SK-N-SH (cell line): ENCODE results near the gene MTF2. TPM values are rescaled to one million over a fixed set of nuclear protein-coding genes. Genes with fewer than 3 reads are reported as not detected.

Source experiments
- CTCF ChIA-PET: fragments of 300-600, 350-600 bp; formaldehyde crosslinking; extraction: SDS; loops from one replicate; lab custom pipeline; 2021; lab: Yijun Ruan, JAX
- POLR2A ChIA-PET: fragments of 350-600 bp; sonication (Branson Sonifier 250); formaldehyde crosslinking; extraction: SDS; loops from one replicate; lab custom pipeline; 2020; ENCODE audit warnings: antibody characterized with exemption, inconsistent platforms; lab: Yijun Ruan, JAX
- DNase-seq: peaks from one replicate; pipeline ENCODE4 v3.0.0; 2012
- H2AFZ ChIP-seq: fragments of 200-600 bp; sonication (generic); 2 replicates; pipeline ENCODE4 v1.8.1; 2016; ENCODE audit warnings: antibody characterized with exemption, mild to moderate bottlenecking, low read depth
- H3F3A ChIP-seq: fragments of 200-600 bp; sonication (generic); replicated peaks from 2 replicates; pipeline ENCODE3; 2016; ENCODE audit warnings: antibody characterized with exemption, mild to moderate bottlenecking; ENCODE audit not compliant: insufficient read depth
- H3K27ac ChIP-seq, 2 experiments: fragments of 200-500 bp in 1 of 2; fragments of 200-600 bp in 1 of 2; sonication (Bioruptor generic) in 1 of 2; sonication (generic), shearing (Covaris generic) in 1 of 2; 2 replicates each; pipeline versions ENCODE4 v1.5.1 to v1.6.1; 2014 to 2016; ENCODE audit warnings: low read depth in 2 of 2, inconsistent platforms in 1 of 2, low read length in 1 of 2, mild to moderate bottlenecking in 1 of 2, mixed read lengths in 1 of 2
- H3K27me3 ChIP-seq: fragments of 200-600 bp; sonication (generic), shearing (Covaris generic); 2 replicates; pipeline ENCODE4 v1.6.1; 2016; ENCODE audit warnings: mixed run types; ENCODE audit not compliant: insufficient read depth
- H3K36me3 ChIP-seq, 2 experiments: fragments of 200-500 bp in 1 of 2; fragments of 200-600 bp in 1 of 2; sonication (Bioruptor generic) in 1 of 2; sonication (generic) in 1 of 2; replicated peaks in 1 of 2; 2 replicates each; pipeline versions ENCODE3 to v1.5.1; 2014 to 2016; ENCODE audit warnings: low read length in 1 of 2, mild to moderate bottlenecking in 1 of 2; ENCODE audit not compliant: insufficient read depth in 2 of 2, control insufficient read depth in 1 of 2
- H3K4me1 ChIP-seq, 2 experiments: fragments of 200-500 bp in 1 of 2; fragments of 200-600 bp in 1 of 2; sonication (Bioruptor generic) in 1 of 2; sonication (generic), shearing (Covaris generic) in 1 of 2; 2 replicates each; pipeline versions ENCODE4 v1.5.1 to v1.6.1; 2014 to 2016; ENCODE audit warnings: low read depth in 1 of 2, low read length in 1 of 2, mixed run types in 1 of 2; ENCODE audit not compliant: insufficient read depth in 2 of 2, control insufficient read depth in 1 of 2
- H3K4me2 ChIP-seq: fragments of 200-600 bp; sonication (generic), shearing (Covaris generic); 2 replicates; pipeline ENCODE4 v1.6.1; 2017; ENCODE audit warnings: mixed run types
- H3K4me3 ChIP-seq, 2 experiments: fragments of 200-500 bp in 1 of 2; fragments of 200-600 bp in 1 of 2; sonication (Bioruptor generic) in 1 of 2; sonication (generic), shearing (Covaris generic) in 1 of 2; 2 replicates each; pipeline versions ENCODE4 v1.5.1 to v1.8.1; 2014 to 2016; ENCODE audit warnings: low read depth in 2 of 2, inconsistent platforms in 1 of 2, low read length in 1 of 2, mild to moderate bottlenecking in 1 of 2, mixed read lengths in 1 of 2, moderate library complexity in 1 of 2
- H3K79me2 ChIP-seq: fragments of 200-600 bp; sonication (generic); 2 replicates; pipeline ENCODE4 v1.8.1; 2017; ENCODE audit warnings: mild to moderate bottlenecking; ENCODE audit not compliant: insufficient read depth
- H3K9ac ChIP-seq: fragments of 200-600 bp; sonication (generic); 2 replicates; pipeline ENCODE4 v1.6.1; 2017; ENCODE audit warnings: mixed run types
- H3K9me2 ChIP-seq: fragments of 200-600 bp; sonication (generic); 2 replicates; pipeline ENCODE4 v1.6.1; 2017; ENCODE audit warnings: mixed run types
- H3K9me3 ChIP-seq: fragments of 200-600 bp; sonication (generic); 2 replicates; pipeline ENCODE4 v1.6.1; 2017; ENCODE audit warnings: mixed run types, mild to moderate bottlenecking, moderate library complexity
- H4K20me1 ChIP-seq: fragments of 200-600 bp; sonication (generic); 2 replicates; pipeline ENCODE4 v1.6.1; 2017; ENCODE audit warnings: mild to moderate bottlenecking, mixed run types; ENCODE audit not compliant: insufficient read depth
- CHD2 ChIP-seq: fragments of 150-350 bp; IDR thresholded peaks from 2 replicates; pipeline ENCODE4 v1.6.1; 2018; ENCODE audit warnings: low read length; ENCODE audit not compliant: partially characterized antibody
- EP300 ChIP-seq, 2 experiments: IDR thresholded peaks; 2 replicates each; pipeline versions ENCODE4 v1.4.0 to v1.6.1; 2012; ENCODE audit warnings: borderline replicate concordance in 1 of 2, low read depth in 1 of 2, low read length in 1 of 2
- FOSL2 ChIP-seq: IDR thresholded peaks from 2 replicates; pipeline ENCODE4 v1.4.0; 2012; ENCODE audit warnings: low read depth, mild to moderate bottlenecking, moderate library complexity, borderline replicate concordance
- FOXJ3 ChIP-seq: sonication (generic); formaldehyde crosslinking; IDR thresholded peaks from 2 replicates; pipeline ENCODE4 v1.5.1; 2020; ENCODE audit warnings: mild to moderate bottlenecking, missing genetic modification reagents
- FOXM1 ChIP-seq: IDR thresholded peaks from 2 replicates; pipeline ENCODE4 v1.4.0; 2012; ENCODE audit warnings: low read depth, mild to moderate bottlenecking
- GABPA ChIP-seq: IDR thresholded peaks from 2 replicates; pipeline ENCODE4 v1.4.0; 2012; ENCODE audit warnings: low read depth, mild to moderate bottlenecking
- MEF2A ChIP-seq: IDR thresholded peaks from 2 replicates; pipeline ENCODE4 v1.4.0; 2012; ENCODE audit warnings: low read depth, borderline replicate concordance
- NRF1 ChIP-seq: IDR thresholded peaks from 2 replicates; pipeline ENCODE4 v1.6.1; 2012; ENCODE audit warnings: low read depth, mild to moderate bottlenecking, low read length
- POLR2AphosphoS5 ChIP-seq: IDR thresholded peaks from 2 replicates; pipeline ENCODE4 v1.6.1; 2012; ENCODE audit warnings: low read depth, low read length
- RAD21 ChIP-seq: IDR thresholded peaks from 2 replicates; pipeline ENCODE4 v1.6.1; 2012; ENCODE audit warnings: mild to moderate bottlenecking, low read length
- RXRA ChIP-seq: IDR thresholded peaks from 2 replicates; pipeline ENCODE4 v1.4.0; 2012; ENCODE audit warnings: low read depth, mild to moderate bottlenecking, borderline replicate concordance
- TAF1 ChIP-seq: IDR thresholded peaks from 2 replicates; pipeline ENCODE4 v1.6.1; 2012; ENCODE audit warnings: low read depth, mild to moderate bottlenecking, low read length, moderate library complexity, borderline replicate concordance
- WGBS: methylation state at CpG from one replicate; pipeline ENCODE4 v1.1.6; 2017; ENCODE audit warnings: low lambda C conversion rate; 5-methylcytosine and 5-hydroxymethylcytosine counted together
- polyA plus RNA-seq, 3 experiments: library from polyadenylated mRNA; depleted of rRNA; stranded (reverse); fragments of >200 nt; gene quantifications; 2 replicates each; pipeline ENCODE4 v1.2.3, GENCODE V29; 2012

Gene MTF2
- polyA plus RNA-seq, 1 of the 3 experiments (the other 2 are of a cell fraction): 11.9 TPM

- TF ChIP-seq FOXJ3 (CRISPR knock-in tag): no peak
- no peak for TF ChIP-seq POLR2AphosphoS5
- TF ChIP-seq CHD2: no peak
Measured at GRCh38 chr1:93140106-93140505, 61.0 kb downstream of the MTF2 start (continued).

GRCh38 chr1:93142161-93142560, 63.1 kb downstream of the MTF2 start:
- no peaks in the 10 kb centered on the region; a peak in 2 of 4 replicates for H3K4me1 ChIP-seq
- no peak overlapping the region for H3K27ac ChIP-seq
- ChIA-PET POLR2A (no interaction called here), CTCF (interaction anchor here (1.0 kb wide), 1 partner anchor 8 kb away, joined by 3 read pairs; no protein-coding TSS in a partner anchor)
- H3K9ac ChIP-seq: no peak overlapping the region
- DNase-seq: no peak
- peaks cover 19% of the 10 kb centered on the region for H3F3A ChIP-seq
- H3K9me2 ChIP-seq: no peaks in the 10 kb centered on the region
- WGBS: 98% methylated on average over 2 of the region's 2 CpGs
- TF ChIP-seq FOXM1: no peak
- TF ChIP-seq FOSL2: no peak
- no peak for TF ChIP-seq TAF1
- TF ChIP-seq NRF1: no peak
- H3K79me2 ChIP-seq: peaks cover 8% of the 10 kb centered on the region; the same call in 1 of the 2 replicates
- H3K9me3 ChIP-seq: no peaks in the 10 kb centered on the region
- H2AFZ ChIP-seq: no peak overlapping the region
- no peaks in the 10 kb centered on the region for H3K27me3 ChIP-seq
- no peaks in the 10 kb centered on the region for H4K20me1 ChIP-seq
- H3K4me2 ChIP-seq: no peak overlapping the region
- H3K4me3 ChIP-seq: no peak overlapping the region
- H3K36me3 ChIP-seq: peaks cover 20 to 50% of the 10 kb centered on the region in 2 experiments

DNA sequence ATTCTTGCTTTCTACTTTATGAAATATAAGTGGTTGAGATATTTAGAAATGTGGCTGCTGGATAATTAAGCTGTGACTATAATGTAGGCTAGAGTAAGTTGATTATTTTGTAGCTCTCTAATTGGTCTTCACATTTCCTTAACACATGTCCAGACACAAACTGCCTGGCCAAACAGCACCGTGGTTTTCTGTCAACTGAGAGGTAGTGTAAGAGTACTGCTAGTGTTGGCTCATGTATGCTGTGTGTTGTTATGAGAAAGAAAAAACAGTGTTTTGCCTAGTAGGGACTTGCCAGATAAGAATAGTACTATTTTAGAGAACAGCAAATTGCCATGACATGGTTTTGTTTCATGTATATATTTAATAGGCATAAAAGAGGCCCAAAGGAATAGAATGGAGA, 64.1 kb downstream of the MTF2 start:
- Histone ChIP-seq H3K27me3 (no peaks in the 10 kb centered on the region), H3K36me3 (peaks cover 15 to 47% of the 10 kb centered on the region in 2 experiments), H3K79me2 (peaks cover 8% of the 10 kb centered on the region; the same call in 1 of the 2 replicates), H3K9me3 (no peaks in the 10 kb centered on the region), H3F3A (peaks cover 19% of the 10 kb centered on the region), H2AFZ (no peak overlapping the region), H3K9ac (no peak overlapping the region), H3K27ac (no peak overlapping the region), H3K4me2 (no peak overlapping the region), H3K4me3 (no peak overlapping the region), H3K9me2 (no peaks in the 10 kb centered on the region), H3K4me1 (no peaks in the 10 kb centered on the region; a peak in 2 of 4 replicates), H4K20me1 (no peaks in the 10 kb centered on the region)
- CTCF ChIA-PET: interaction anchor here (0.9 to 1.0 kb wide), 2 partner anchors 9 to 149 kb away, joined by 3 to 4 read pairs; no protein-coding TSS in a partner anchor
- 89% methylated on average over 1 of the region's 1 CpG for WGBS
- POLR2A ChIA-PET: no interaction called here
- no peak for DNase-seq
- TF ChIP-seq GABPA: no peak
- TF ChIP-seq RAD21: no peak
- no peak for TF ChIP-seq EP300 (IDR thresholded peaks at IDR 0.05; ENCODE audit: borderline replicate concordance in 1 of 2, low read depth in 1 of 2, low read length in 1 of 2)
- no peak for TF ChIP-seq MEF2A
- no peak for TF ChIP-seq TAF1
- no peak for TF ChIP-seq FOXM1
- no peak for TF ChIP-seq RXRA
